Peyer's patch (tissue), 4 donors: ENCODE measurements around the gene DCLRE1C. TPM values are rescaled to one million over a fixed set of nuclear protein-coding genes. Genes with fewer than 3 reads are reported as not detected.
"Not testable (repeated sequence)": the region's sequence is repeated elsewhere in the genome, so short reads cannot be mapped to it uniquely, and the experiment has no call there.

Source experiments
- DNase-seq, 3 donors: peaks; one replicate each; pipeline ENCODE4 v3.0.0-alpha.2; 2017 to 2019
- H3K27ac ChIP-seq, 4 donors: fragments of 200-600 bp; sonication (generic); one replicate each; pipeline ENCODE4 v1.5.1; 2016 to 2019
- H3K27me3 ChIP-seq, 2 donors: fragments of 200-600 bp; sonication (generic); one replicate each; pipeline ENCODE4 v1.5.1; 2019
- H3K36me3 ChIP-seq, 3 donors: fragments of 200-600 bp; sonication (generic); one replicate each; pipeline ENCODE4 v1.5.1; 2016 to 2019
- H3K4me1 ChIP-seq, 4 donors: fragments of 200-600 bp; sonication (generic); one replicate each; pipeline ENCODE4 v1.5.1; 2016 to 2019
- H3K4me3 ChIP-seq, 4 donors: fragments of 200-600 bp; sonication (generic); 1 replicate in 3 of 4; 2 replicates in 1 of 4; pipeline ENCODE4 v1.5.1; 2016 to 2019; ENCODE audit warnings: mild to moderate bottlenecking in 1 of 4
- H3K9me3 ChIP-seq, 4 donors: fragments of 200-600 bp; sonication (generic); one replicate each; pipeline ENCODE4 v1.5.1; 2016 to 2019; ENCODE audit warnings: mild to moderate bottlenecking in 1 of 4
- POLR2A ChIP-seq, 2 donors: fragments of 450-650 bp; IDR thresholded peaks; one replicate each; pipeline ENCODE4 v1.5.1; 2017; ENCODE audit warnings: antibody characterized with exemption in 2 of 2, mild to moderate bottlenecking in 2 of 2, moderate library complexity in 2 of 2
- total RNA-seq, 4 donors: library from RNA; depleted of rRNA; stranded (reverse); fragments of >200 nt; gene quantifications; one replicate each; pipeline ENCODE4 v1.1.0, GENCODE V29; 2016
- TF ChIP-seq, protein P1 (sequence below), 6 experiments: fragments of 450-650 bp in 4 of 6; fragments of 200-600 bp in 2 of 6; sonication (generic) in 1 of 6; IDR thresholded peaks; one replicate each; pipeline ENCODE4 v1.5.1; 2017 to 2019; ENCODE audit warnings: antibody characterized with exemption in 6 of 6, mild to moderate bottlenecking in 3 of 6, moderate library complexity in 1 of 6

Gene DCLRE1C
- total RNA-seq, 4 donors from 2014 or later = 10.9 to 18.2 (median 16.5) TPM

- TF ChIP-seq, protein P1, sequence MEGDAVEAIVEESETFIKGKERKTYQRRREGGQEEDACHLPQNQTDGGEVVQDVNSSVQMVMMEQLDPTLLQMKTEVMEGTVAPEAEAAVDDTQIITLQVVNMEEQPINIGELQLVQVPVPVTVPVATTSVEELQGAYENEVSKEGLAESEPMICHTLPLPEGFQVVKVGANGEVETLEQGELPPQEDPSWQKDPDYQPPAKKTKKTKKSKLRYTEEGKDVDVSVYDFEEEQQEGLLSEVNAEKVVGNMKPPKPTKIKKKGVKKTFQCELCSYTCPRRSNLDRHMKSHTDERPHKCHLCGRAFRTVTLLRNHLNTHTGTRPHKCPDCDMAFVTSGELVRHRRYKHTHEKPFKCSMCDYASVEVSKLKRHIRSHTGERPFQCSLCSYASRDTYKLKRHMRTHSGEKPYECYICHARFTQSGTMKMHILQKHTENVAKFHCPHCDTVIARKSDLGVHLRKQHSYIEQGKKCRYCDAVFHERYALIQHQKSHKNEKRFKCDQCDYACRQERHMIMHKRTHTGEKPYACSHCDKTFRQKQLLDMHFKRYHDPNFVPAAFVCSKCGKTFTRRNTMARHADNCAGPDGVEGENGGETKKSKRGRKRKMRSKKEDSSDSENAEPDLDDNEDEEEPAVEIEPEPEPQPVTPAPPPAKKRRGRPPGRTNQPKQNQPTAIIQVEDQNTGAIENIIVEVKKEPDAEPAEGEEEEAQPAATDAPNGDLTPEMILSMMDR (IDR thresholded peaks at IDR 0.05) = no peak
- no peak for TF ChIP-seq POLR2A (IDR thresholded peaks at IDR 0.05)
These were observed 28.8 kb upstream of the DCLRE1C start for GRCh38 chr10:14982744-14983143.

DNA sequence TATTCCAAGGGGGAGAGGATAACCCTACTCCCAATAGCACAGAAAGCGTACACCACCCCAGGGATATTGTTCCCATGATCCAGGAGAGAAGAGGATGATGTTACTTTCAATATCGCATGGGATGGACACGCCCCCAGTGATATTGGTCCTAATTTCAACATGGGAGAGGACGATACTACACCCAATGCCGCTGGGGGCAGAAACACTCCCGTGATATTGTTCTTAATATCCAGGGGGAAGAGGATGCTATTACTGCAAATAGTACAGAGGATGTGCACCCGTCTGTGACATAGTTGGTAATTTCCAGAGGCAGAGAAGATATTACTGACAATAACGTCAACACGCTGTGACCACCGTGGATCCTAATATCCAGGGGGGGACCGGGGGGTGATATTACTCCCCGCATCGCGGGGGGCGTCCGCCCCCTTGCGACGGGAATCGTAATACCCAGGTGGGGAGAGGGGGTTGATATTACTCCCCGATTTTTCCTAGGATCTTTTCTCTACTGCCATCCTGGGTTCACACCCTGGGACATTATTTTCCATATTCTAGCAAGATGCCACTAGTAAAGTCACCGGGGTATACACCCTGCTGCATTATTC, 21.9 kb upstream of the DCLRE1C start:
- Histone ChIP-seq H3K36me3 (no peaks in the 10 kb centered on the region), H3K9me3 (peaks cover 0 to 2% (median 0%) of the 10 kb centered on the region in 4 donors), H3K4me1 (no peaks in the 10 kb centered on the region), H3K27ac (no peak overlapping the region), H3K4me3 (no peak overlapping the region), H3K27me3 (no peaks in the 10 kb centered on the region)
- TF ChIP-seq, protein P1 (IDR thresholded peaks at IDR 0.05) = peak in 1 of 6 experiments; percentile 17
- no peak for TF ChIP-seq POLR2A (IDR thresholded peaks at IDR 0.05)
- DNase-seq = no peak

More at GRCh38 chr10:14982744-14983143, 28.8 kb upstream of the DCLRE1C start:
- DNase-seq = no peak
- Histone ChIP-seq H3K4me1 (no peaks in the 10 kb centered on the region), H3K27me3 (no peaks in the 10 kb centered on the region), H3K36me3 (no peaks in the 10 kb centered on the region), H3K4me3 (no peak overlapping the region), H3K27ac (no peak overlapping the region), H3K9me3 (no peaks in the 10 kb centered on the region)

- H3K4me3 ChIP-seq, H3K4me1 ChIP-seq, H3K36me3 ChIP-seq, H3K9me3 ChIP-seq, H3K27me3 ChIP-seq, H3K27ac ChIP-seq, DNase-seq: not testable (repeated sequence)
These were observed 20.5 kb upstream of the DCLRE1C start for GRCh38 chr10:14974153-14974998.

DNA sequence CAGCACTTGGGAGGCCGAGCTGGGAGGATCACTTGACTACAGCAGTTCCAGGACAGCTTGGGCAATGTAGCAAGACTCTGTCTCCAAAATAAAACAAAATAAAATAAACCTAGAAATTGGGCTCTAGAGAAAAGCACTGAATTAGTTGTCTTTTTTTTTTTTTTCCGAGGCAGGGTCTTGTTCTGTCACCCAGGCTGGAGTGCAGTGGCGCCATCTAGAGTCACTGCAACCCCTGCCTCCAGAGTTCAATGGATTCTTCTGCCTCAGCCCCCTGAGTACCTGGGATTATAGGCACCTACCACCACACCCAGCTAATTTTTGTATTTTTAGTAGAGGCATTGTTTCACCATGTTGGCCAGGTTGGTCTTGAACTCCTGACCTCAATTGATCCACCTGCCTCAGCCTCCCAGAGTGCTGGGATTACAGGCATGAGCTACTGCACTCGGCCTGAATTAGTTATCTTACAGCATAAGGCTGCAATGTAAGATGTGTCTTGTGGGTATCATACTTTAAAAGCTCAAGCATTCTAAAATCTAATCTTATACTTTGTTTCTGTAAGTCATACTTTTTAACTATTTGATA, 18.1 kb upstream of the DCLRE1C start:
- Histone ChIP-seq H3K27ac (no peak overlapping the region), H3K36me3 (no peaks in the 10 kb centered on the region), H3K27me3 (no peaks in the 10 kb centered on the region), H3K4me1 (no peaks in the 10 kb centered on the region), H3K4me3 (no peak overlapping the region), H3K9me3 (peaks cover 0 to 2% (median 0%) of the 10 kb centered on the region in 4 donors)
- TF ChIP-seq, protein P1 (IDR thresholded peaks at IDR 0.05) = peak in 3 of 6 experiments; percentile 42 to 61 (median 48)
- TF ChIP-seq POLR2A (IDR thresholded peaks at IDR 0.05) = no peak
- peak in 2 of 3 donors; percentile 49 to 69 for DNase-seq

DNA sequence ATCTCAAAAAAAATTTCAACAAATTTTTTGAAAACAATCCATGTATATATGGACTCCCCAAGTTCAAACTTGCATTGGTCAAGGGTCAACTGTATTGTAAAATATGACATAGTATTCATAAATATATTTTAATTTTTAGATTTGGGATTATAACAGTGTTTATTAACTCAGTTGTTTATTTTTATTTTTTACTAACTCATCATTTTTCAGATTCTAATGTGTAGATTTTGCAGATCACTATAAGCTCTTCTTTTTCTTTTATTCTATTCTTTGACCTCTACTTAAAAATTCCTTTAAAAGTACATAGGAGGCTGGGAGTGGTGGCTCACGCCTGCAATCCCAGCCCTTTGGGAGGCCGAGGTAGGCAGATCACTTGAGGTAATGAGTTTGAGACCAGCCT, 14.0 kb upstream of the DCLRE1C start:
- no peak for DNase-seq
- H3K4me3 ChIP-seq = no peak overlapping the region
- no peak overlapping the region for H3K27ac ChIP-seq
- no peaks in the 10 kb centered on the region for H3K9me3 ChIP-seq
- H3K4me1 ChIP-seq = no peaks in the 10 kb centered on the region
- TF ChIP-seq, protein P1 (IDR thresholded peaks at IDR 0.05) = no peak
- no peak for TF ChIP-seq POLR2A (IDR thresholded peaks at IDR 0.05)
- H3K36me3 ChIP-seq = no peaks in the 10 kb centered on the region
- H3K27me3 ChIP-seq = no peaks in the 10 kb centered on the region
